SK-N-MC (cell line): ENCODE measurements around the gene NOC4L.

ENCODE experiments used
- EZH2 ChIP-seq: fragments of 200-600 bp; sonication (generic); IDR thresholded peaks from one replicate; pipeline ENCODE4 v1.6.1; 2017; ENCODE audit warnings: antibody characterized with exemption
- FOXP2 ChIP-seq: optimal IDR thresholded peaks from 2 replicates; pipeline ENCODE3; 2011; ENCODE audit warnings: mild to moderate bottlenecking, moderate library complexity; ENCODE audit not compliant: insufficient read depth; ENCODE audit errors: extremely low read length, control extremely low read depth
- POLR2AphosphoS5 ChIP-seq: IDR thresholded peaks from 2 replicates; pipeline ENCODE4 v1.6.1; 2012; ENCODE audit warnings: mild to moderate bottlenecking, low read depth, low read length, borderline replicate concordance

DNA sequence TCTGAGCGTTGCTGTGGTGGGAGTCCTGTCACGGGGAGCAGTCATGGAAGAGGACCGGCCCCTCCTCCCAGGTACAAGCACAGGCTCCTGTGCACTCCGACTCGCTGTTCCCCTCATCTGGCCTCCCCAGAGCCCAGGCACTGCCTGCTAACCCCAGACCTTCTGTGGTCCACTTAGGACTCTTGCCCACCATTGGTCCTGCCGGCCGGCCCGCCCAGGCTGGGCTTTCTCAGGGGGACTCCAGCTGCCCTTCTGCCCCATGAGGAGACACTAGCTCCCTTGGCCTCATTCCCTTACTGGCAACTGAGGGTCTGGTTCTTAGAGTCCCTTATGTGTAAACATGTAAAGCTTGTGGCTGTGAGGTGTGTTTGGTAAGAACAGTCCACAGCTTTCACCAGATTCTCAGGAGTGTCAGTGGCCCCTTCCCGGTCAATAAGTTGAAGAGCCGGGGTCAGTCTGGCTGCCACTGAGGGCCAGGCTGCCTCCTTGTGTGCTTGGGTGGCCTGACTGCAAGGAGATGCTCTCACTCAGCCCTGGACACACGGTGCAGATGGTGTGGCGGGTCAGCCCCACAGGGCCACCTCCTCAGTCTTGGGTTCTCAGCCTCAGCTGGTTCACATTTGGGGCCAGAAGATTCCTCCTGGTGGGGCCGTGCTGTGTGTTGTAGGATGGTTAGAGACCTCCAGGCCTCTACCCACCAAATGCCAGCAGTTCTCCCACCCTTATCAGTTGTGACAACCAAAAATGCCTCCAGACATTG, 43.8 kb upstream of the NOC4L start:
- TF ChIP-seq EZH2 (no peak), POLR2AphosphoS5 (no peak), FOXP2 (no peak)
